Fibroblast of gingiva (primary cell): ENCODE data around the gene MYO1E.
A peak's percentile ranks its signal among the peaks of the same experiment; 100 is the strongest.

ENCODE experiments used
- DNase-seq: peaks from one replicate; pipeline ENCODE4 v3.0.0-alpha.2; 2011; ENCODE audit warnings: low read depth

The MYO1E gene

GRCh38 chr15:59190291-59190690 is 182.4 kb downstream of the MYO1E start:
- DNase-seq, result no peak

- no peak for DNase-seq
These were observed 183.4 kb downstream of the MYO1E start for GRCh38 chr15:59189241-59189640.

- peak; percentile 59 for DNase-seq
These were observed 186.2 kb downstream of the MYO1E start for GRCh38 chr15:59186501-59186900.

GRCh38 chr15:59185725-59186124 is 186.9 kb downstream of the MYO1E start:
- DNase-seq, result no peak

GRCh38 chr15:59180945-59181600 is 191.6 kb downstream of the MYO1E start:
- DNase-seq, result no peak

- no peak for DNase-seq
These were observed 193.0 kb downstream of the MYO1E start for GRCh38 chr15:59179717-59180116.

- DNase-seq, result no peak
These were observed 194.4 kb downstream of the MYO1E start for GRCh38 chr15:59178151-59178695.

GRCh38 chr15:59177317-59177660 is 195.4 kb downstream of the MYO1E start:
- DNase-seq, result no peak

- DNase-seq, result no peak
These were observed 195.9 kb downstream of the MYO1E start for GRCh38 chr15:59176653-59177316.

- DNase-seq, result peak; percentile 93
These were observed 197.5 kb downstream of the MYO1E start for GRCh38 chr15:59174835-59175831.

GRCh38 chr15:59174151-59174834 is 198.4 kb downstream of the MYO1E start:
- no peak for DNase-seq

GRCh38 chr15:59173194-59173593 is 199.5 kb downstream of the MYO1E start:
- DNase-seq, result no peak

- DNase-seq, result no peak
These were observed 200.3 kb downstream of the MYO1E start for GRCh38 chr15:59172289-59172901.

- DNase-seq, result no peak
These were observed 201.6 kb downstream of the MYO1E start for GRCh38 chr15:59171067-59171397.

GRCh38 chr15:59170295-59171066 is 202.2 kb downstream of the MYO1E start:
- DNase-seq, result peak; percentile 93

GRCh38 chr15:59169251-59169708 is 203.4 kb downstream of the MYO1E start:
- DNase-seq, result peak; percentile 87

GRCh38 chr15:59168536-59168935 is 204.1 kb downstream of the MYO1E start:
- no peak for DNase-seq

- DNase-seq, result no peak
These were observed 205.9 kb downstream of the MYO1E start for GRCh38 chr15:59166601-59167265.

- DNase-seq, result peak; percentile 55
These were observed 206.5 kb downstream of the MYO1E start for GRCh38 chr15:59166166-59166565.

- no peak for DNase-seq
These were observed 206.9 kb downstream of the MYO1E start for GRCh38 chr15:59165726-59166125.
